ENCODE data around the gene SDHB.
A peak's percentile ranks its signal among the peaks of the same experiment; 100 is the strongest.

Gene SDHB

GRCh38 chr1:17060306-17060749 is 6.5 kb upstream of the SDHB start:
- TF ChIP-seq CTCF (IDR thresholded peaks at IDR 0.05): no peak
- Histone ChIP-seq H3K4me3 (no peak overlapping the region), H3K27ac (no peak overlapping the region)
- no peak for DNase-seq (ENCODE audit: low spot score)

GRCh38 chr1:17059391-17060305 is 5.8 kb upstream of the SDHB start:
- no peak for DNase-seq (ENCODE audit: low spot score)
- Histone ChIP-seq H3K27ac (no peak overlapping the region), H3K4me3 (no peak overlapping the region)
- TF ChIP-seq CTCF (IDR thresholded peaks at IDR 0.05): no peak

- no peak for TF ChIP-seq CTCF (IDR thresholded peaks at IDR 0.05)
- DNase-seq (ENCODE audit: low spot score): no peak
- Histone ChIP-seq H3K4me3 (no peak overlapping the region), H3K27ac (no peak overlapping the region)
Measured at GRCh38 chr1:17056551-17056950, 2.7 kb upstream of the SDHB start.

- no peak for DNase-seq (ENCODE audit: low spot score)
- no peak for TF ChIP-seq CTCF (IDR thresholded peaks at IDR 0.05)
- H3K4me3 ChIP-seq: no peak overlapping the region
- H3K27ac ChIP-seq: no peak overlapping the region
Measured at GRCh38 chr1:17055801-17056200, 2.0 kb upstream of the SDHB start.

GRCh38 chr1:17053086-17053684 is 647 bp downstream of the SDHB start:
- DNase-seq (ENCODE audit: low spot score): no peak
- no peak for TF ChIP-seq CTCF (IDR thresholded peaks at IDR 0.05)

GRCh38 chr1:17052641-17053040 is 1.2 kb downstream of the SDHB start:
- Histone ChIP-seq H3K27ac (no peak overlapping the region), H3K4me3 (peak overlapping the region; percentile 86)
- DNase-seq (ENCODE audit: low spot score): no peak
- TF ChIP-seq CTCF (IDR thresholded peaks at IDR 0.05): no peak

More at GRCh38 chr1:17053086-17053684, 647 bp downstream of the SDHB start:
- H3K4me3 ChIP-seq: peak overlapping the region; percentile 86
- H3K27ac ChIP-seq: peak overlapping the region; percentile 90 to 93

Data from coronary artery (tissue), 2 donors.